HG02870 (cell line): Measurements from ENCODE around the gene KRTAP10-1.

Experiments
- ATAC-seq: cut with Tn5 transposase; IDR thresholded peaks from one replicate; pipeline ENCODE4 v1.9.1; 2021; ENCODE audit warnings: mild to moderate bottlenecking, moderate library complexity; ENCODE audit not compliant: unreplicated experiment

KRTAP10-1 gene

GRCh38 chr21:44518686-44519085 is 21.3 kb downstream of the KRTAP10-1 start:
- ATAC-seq, result no peak

DNA sequence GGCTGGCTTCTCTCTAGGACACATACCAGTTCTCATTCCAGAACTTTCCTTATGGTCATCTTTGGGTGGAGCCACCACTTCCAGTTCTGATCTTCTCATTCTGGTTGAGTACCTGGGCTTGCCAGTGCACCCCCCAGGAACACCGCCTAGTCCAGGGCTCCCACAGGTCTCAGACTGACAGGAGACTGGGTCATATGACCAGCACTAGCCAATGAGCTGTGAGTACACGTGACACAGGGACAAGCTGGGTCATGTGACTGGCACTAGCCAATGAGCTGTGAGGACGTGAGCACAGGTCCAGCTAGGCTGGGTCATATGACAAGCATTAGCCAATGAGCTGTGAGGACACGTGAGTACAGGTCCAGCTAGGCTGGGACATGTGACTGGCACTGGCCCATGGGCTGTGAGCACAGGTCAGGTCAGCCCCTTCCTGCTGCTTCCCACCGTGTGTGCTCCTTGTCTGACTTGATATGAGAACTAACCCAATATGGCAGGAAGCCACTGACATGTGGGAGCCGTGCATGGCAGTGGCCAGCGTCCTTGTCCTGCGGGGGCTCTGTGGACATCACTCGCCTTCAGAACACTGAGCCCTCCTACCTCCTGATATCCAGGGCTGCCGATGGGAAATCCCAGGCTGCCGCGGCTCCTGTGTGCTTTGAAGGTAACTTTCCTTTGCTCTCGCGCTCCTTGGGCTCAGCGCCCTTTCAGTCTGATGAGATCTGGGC is 22.7 kb downstream of the KRTAP10-1 start:
- no peak for ATAC-seq

- no peak for ATAC-seq
Measured at GRCh38 chr21:44516828-44517174, 23.2 kb downstream of the KRTAP10-1 start.

DNA sequence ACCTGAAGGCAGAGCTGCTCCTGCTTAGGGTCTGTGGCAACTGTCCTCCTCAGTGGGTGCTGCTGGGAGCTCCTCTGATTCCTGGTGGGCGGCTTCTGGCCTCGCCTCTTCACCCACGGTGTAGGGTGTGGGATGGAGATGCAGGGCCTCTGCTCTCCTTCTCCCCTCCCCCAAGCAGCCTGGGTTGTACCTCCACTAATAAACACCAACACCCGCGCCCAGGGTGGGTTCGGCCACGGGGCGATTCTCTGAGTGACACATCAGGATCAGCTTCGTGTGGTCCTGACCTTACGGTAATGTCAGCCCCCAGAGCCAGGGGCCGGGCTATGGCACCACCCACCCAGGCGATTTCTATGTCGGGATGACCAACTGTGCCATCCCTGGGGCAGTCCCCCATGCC is 23.7 kb downstream of the KRTAP10-1 start:
- ATAC-seq, result no peak

DNA sequence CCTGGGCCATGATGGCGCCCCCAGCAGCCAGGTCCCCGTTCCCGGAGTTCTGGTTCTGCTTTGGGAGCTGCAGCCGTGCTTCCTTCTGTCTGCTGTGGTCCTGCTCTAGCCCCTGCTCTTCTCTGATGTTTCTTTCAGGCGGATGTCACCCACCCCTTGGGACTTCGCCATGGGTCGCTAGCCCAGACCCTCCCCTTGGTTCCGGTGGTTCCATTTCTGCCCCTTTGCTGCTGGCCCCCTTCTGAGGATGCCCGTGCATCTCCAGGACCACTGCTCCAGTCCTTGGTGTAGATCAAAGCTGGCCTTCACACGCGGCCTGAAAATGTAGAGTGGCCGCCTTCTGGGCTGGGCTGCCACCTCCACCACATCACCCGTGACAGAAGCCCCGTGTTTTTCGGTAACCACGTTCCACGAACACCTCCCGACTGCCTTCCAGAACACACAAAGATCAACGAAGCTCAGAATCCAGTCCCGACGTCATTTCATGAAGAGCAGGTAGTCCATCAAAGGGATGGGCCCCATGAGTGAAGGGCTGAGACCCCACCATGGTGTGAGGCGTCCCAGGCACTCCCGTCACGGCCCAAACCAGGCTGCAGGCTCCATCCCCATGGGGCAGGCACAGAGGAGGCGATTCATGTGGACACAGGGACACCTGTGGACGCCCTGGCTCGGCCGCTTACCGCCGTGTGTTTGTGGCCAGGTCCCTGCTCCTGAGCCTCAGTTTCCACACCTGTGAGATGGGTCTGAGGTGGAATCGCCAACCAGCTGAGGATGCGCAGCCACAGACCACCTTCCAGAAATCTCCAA is 24.4 kb downstream of the KRTAP10-1 start:
- no peak for ATAC-seq

DNA sequence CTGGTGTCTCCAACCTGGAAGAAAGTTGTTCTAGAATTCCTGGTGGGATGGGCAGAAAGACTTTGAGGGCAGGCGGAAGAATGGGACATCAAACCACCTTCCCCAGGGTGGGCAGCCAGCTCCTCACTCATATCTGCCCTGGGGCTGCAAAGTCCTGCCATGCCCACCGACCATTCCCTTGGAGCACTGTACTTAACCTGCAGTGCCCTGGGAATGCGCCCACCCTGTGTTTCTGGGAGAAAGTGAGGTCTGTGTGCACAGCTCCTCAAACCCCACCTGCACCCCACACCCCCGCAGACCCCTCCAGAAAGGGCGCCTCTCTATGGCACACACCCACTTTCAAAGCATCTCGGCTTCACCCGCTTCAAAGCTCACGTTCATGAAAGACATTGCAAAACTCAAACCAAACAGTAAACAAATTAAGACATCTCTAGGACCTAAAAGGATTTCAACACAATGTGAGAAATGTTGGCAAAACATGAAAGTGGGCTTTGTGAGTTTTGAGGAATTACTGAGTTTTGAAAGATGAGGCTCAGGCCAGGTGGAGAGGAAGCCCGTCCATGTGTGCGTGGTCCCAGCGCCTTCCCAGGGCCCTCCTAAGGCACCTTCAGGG is 25.1 kb downstream of the KRTAP10-1 start:
- no peak for ATAC-seq

DNA sequence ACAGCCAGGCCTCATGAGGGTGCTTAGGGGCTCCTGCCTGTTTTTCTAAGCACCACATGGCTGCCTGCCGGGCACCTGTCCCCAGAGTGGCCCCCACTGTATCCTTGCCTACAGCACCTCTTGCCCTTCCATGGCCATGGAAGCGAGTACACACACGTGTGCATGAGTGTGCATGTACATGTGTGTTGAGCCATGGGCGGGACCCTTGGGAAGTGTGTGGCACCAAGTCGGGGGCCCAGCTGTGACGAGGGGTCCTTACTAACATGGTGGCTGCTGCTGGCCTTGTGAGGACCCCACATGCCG is 25.8 kb downstream of the KRTAP10-1 start:
- ATAC-seq, result no peak

DNA sequence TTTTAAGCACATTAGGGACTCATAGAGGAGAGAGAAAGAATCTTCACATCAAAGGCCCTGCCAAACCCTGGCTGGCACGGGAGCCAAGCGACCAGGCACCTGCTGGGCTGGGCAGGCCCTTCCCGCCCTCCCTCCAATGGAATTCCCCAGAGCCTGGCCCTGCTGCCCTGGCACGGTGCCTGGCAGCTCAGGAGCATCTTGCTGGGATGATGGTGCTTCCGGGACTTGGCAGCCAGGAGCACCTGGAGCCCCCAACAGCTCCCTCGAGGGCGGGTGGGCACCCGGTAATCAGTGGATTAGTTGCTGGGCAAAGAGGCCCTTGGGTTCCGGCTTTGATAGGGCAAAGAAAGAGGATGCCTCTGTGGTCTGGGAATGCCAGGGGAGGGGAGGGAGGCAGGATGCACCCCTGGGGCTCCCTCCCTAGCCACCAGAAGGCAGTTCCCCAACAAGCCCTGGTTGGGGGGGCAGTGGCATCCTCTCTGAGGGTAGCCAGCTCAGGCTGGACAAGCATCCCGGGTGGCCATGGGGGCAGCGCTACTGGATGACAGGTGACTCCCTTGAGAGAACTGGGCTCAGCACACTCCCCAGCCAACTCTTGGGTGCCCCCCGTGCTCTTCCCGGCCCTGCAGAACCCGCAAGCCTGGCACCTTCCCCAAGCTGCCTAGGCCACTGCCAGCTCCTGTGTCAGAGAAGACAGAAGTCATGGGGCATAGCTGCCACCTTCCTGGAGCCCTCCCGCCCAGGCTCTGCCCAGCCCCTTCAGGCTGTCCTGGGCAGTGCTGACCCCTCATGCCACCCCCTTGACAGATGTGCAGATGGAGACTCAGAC is 26.4 kb downstream of the KRTAP10-1 start:
- ATAC-seq, result no peak

DNA sequence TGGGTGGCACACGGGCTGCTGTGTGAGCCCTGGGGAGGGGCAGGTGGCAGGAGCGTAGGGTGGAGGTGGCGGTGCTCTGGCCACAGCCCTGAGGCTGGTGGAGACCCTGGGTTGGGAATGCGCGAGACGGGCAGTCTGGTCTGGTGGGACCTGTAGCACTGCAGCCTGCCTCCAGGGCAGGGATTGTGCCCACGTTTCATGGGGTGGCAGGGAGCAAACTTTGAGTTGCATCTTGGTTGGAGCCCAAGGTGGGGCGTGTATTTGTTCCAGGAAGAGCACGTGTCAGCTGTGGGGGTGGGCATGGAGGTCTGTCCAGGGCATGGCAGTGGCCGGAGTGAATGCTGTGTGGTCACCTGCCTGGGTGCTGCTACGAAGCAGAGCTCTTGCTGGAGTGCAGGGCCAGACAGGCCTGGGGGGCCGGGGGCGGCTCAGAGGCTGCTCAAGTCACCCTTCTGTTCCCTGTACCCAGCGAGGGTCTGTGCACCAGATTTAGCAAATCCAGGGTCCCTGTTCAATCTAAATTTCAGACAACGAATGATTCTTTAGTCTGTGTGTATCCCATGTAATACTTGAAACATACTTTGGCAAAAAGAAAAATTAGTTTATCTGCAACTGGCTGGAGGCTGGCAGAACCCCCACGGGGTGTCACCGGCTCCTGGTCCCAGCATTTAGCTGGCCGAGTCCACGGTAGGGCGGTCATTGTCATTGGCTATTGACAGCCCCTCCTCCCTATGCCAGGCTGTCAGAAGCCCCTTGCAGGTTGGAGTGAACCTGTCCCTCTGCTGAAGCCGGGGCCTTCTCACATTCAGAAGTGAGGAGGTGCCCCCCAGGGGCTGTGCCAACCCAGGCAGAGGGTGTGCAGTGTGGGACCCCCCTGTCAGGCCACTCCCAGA is 27.3 kb downstream of the KRTAP10-1 start:
- no peak for ATAC-seq

DNA sequence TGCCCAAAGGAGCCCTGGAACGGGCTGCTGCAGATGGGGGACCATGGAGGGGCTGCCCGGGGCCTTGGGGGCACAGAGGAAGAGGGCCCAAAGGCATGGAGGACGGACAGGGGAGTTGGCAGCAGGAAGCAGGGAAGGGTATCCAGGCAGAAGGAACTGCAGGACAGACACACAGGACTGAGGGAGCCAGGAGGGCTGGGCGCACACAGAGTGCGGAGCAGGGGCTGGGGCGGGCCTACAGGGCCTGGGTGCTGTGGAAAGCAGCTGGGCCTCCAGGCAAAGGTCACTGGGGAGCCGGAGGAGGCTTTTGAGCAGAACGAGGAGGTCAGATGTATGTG is 28.1 kb downstream of the KRTAP10-1 start:
- no peak for ATAC-seq

DNA sequence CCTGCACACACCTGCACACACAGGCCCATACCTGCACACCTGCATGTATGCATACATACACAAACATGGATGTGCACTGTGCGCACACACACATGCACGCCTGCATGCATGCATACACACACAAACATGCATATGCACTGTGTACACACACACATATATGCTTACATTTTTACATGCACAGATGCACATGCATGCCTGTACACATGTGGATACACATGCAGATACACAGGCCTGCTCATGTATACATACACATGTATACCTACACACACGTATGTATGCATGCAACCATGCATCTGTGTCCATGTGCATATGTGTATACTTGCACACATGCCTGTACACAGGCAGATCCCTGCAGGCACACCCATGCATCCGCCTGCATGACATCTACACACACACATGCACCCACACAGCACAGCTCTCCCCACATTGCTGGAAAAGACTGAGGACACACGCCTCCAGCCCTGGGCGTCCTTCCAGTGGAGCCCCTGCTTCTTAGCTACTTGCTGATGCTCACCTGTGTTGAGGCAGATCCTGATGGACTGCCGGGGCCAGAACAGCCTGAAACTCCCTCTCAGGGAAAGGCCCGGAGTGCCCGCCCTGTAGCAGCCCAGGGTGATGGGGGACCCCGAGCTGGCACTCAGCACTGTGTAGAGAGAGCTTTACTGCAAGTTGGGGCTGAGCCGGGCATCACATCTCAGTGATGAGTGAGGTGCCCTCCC is 28.6 kb downstream of the KRTAP10-1 start:
- no peak for ATAC-seq

DNA sequence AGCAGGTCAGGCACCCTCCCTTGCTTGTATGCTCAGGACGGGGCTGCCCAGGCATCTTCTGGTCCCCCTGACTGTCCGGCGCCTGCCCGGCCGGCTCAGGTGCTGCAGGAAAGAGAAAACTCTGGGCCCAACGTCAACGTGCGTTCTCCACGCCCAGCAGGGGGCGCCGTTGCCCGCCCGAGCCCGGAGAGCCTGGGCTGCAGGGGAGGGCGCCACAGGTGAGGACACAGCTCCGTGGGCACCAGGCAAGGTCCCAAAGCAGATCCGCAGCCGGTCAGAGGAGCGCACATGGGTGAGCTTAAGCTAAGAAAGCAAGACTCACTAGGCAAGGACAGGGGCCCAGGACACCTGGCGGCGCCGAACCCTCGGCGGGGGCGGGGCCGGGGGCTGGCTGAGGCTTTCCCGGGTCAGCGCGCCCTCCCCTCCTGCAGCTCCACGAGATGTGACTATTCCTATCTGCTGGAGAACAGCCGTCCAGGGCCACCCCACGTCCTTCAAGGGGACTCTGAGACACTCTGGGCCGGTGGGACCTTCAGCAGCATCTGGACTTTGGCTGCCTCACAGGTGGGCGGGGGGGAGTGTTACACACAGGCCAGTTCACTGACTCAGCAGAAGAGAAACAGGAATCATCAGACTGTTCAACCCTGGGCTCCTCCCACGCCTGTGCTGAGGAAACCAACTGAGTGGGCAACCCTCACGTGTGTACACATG is 29.3 kb downstream of the KRTAP10-1 start:
- ATAC-seq, result no peak

DNA sequence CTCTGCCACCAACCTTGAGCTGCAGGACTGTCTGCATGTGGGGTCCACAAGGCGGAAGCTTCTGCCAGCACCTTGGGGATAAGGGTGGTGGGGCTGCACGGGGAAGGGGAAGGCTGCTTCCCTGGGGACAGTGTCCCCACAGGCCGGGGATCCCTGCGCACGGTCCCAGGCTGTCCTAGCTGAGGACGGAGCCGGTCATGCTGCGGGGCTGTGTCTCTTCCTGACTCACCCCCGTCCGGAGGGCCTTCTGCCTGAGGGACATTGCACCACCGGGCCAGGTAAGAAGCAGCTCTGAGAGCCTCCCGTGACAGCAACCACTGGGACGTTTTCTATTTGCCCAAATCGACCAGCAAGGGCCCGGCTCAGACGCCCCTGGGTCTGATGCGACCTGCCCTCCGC is 29.9 kb downstream of the KRTAP10-1 start:
- no peak for ATAC-seq

DNA sequence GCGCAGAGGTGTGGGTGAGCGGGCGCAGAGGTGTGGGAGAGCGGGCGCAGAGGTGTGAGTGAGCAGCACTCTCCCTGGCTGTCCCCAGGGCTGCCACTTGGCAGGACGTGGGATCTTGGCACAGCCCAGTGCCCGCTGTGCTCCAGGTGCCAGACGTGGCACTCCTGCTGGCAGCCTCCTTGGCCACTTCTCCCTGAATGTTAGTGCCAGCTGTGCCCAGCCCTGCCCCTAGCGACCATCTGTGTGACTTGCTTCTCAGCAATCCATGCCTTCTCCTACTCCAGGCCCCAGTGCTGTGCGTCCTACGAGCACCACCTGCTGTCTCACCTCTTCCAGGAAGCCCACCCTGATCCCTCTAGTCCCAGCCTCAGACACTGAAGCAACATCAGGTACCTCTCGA is 30.5 kb downstream of the KRTAP10-1 start:
- ATAC-seq, result no peak

DNA sequence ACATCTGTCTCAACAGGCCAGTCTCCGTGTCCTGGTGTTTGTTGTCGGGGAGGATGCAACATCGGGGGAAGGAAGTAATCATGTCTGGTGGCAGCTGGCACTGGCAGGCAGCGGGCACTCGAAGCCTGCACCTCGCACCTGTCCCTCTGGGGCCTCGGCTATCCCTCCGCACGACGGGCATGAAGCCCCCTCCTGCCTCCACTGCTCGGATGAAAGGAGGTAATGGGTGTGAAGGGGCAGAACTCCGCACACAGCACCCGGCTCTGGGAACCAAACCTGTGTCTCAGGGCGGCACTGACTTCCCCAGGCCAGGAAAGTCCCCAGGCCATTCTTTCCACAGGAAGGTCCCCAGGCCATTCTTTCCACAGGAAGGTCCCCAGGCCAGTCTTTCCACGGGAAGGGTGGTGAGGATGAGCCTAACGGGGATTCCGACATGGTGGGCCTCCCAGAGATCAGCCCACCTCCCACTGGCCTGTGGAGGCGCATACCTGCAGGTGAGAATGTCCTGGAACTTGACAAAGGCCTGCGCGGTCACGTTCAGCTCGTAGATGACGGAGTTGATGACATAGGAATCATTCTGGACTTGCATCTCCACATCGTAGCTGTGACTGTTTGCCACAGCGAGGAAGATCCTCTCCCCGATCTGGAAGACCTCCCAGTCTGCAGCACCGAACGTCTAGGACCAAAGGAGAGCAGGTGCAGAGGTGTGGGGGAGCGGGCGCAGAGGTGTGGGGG is 31.1 kb downstream of the KRTAP10-1 start:
- no peak for ATAC-seq

DNA sequence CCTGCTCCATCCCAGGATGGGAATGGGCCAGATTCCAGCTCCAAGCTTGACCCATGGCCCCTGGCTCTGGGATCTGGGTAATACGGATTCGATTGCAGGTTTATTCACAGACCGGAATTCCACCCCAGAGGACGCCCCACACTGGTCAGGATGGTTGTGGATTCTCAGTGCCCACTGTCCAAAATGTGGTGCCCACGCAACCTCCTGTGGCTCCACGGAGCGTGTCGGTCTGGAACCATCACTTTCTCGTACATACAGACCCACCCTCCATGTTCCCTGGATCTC is 31.6 kb downstream of the KRTAP10-1 start:
- ATAC-seq, result no peak

- no peak for ATAC-seq
Measured at GRCh38 chr21:44507673-44508425, 32.1 kb downstream of the KRTAP10-1 start.
